ENCODE measurements around the gene CHST13.

The CHST13 gene

DNA sequence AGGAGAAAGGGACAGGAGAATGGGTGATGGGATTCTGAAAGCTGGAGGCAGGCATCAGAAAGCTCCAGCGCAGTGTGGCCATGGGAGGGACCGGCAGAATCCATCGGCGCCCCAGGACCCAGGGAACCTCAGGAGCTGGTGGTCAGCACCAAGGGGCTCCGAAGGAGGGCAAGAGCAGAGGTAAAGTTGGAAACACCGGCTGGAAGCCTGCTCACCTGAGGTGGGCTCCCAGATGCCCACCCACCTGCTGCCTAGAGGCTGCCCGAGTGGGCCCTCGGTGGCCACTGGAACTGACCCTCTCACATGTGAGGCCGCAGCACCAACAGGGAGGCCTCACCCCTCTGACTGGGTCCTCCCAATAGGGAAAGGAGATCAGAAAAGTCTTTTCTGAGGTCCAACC is 38.0 kb upstream of the CHST13 start:
- TF ChIP-seq POLR2AphosphoS5 (IDR thresholded peaks at IDR 0.05; ENCODE audit: low read depth, low read length), result no peak
- no peak for TF ChIP-seq SIN3A (IDR thresholded peaks at IDR 0.05; ENCODE audit: borderline replicate concordance, insufficient read depth, low read length)
- TF ChIP-seq TAF1 (IDR thresholded peaks at IDR 0.05; ENCODE audit: borderline replicate concordance, insufficient read depth, low read length), result no peak
- TF ChIP-seq, protein P1, sequence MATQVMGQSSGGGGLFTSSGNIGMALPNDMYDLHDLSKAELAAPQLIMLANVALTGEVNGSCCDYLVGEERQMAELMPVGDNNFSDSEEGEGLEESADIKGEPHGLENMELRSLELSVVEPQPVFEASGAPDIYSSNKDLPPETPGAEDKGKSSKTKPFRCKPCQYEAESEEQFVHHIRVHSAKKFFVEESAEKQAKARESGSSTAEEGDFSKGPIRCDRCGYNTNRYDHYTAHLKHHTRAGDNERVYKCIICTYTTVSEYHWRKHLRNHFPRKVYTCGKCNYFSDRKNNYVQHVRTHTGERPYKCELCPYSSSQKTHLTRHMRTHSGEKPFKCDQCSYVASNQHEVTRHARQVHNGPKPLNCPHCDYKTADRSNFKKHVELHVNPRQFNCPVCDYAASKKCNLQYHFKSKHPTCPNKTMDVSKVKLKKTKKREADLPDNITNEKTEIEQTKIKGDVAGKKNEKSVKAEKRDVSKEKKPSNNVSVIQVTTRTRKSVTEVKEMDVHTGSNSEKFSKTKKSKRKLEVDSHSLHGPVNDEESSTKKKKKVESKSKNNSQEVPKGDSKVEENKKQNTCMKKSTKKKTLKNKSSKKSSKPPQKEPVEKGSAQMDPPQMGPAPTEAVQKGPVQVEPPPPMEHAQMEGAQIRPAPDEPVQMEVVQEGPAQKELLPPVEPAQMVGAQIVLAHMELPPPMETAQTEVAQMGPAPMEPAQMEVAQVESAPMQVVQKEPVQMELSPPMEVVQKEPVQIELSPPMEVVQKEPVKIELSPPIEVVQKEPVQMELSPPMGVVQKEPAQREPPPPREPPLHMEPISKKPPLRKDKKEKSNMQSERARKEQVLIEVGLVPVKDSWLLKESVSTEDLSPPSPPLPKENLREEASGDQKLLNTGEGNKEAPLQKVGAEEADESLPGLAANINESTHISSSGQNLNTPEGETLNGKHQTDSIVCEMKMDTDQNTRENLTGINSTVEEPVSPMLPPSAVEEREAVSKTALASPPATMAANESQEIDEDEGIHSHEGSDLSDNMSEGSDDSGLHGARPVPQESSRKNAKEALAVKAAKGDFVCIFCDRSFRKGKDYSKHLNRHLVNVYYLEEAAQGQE (IDR thresholded peaks at IDR 0.05; ENCODE audit: insufficient read depth in 1 of 2, low read depth in 2 of 2, low read length in 2 of 2), result no peak
- TF ChIP-seq FOXP2 (optimal IDR thresholded peaks at IDR 0.05; ENCODE audit: borderline replicate concordance, extremely low read depth, extremely low read length, insufficient read depth), result no peak

DNA sequence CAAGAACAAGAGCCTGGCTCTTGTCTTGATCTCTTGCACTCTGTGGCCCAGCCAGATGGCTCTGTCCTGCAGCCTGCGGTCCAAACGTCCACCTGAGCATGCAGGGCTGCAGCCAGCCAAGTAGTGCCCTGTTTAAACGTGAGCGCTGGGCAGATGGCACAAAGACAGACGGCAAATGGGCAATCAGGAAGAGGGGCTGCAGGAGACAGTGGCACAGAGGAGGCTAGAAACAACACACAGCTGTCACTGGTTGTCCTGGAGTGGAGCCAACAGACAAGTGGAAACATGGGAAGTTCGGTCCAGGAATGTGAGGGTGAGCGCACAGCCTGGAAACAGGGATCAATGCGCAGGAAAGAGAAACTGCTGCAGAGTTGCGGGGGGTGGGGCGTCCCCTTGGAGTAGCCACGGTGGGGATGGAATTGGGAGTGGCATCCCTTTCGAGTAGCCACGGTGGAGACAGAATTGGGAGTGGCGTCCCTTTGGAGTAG is 37.6 kb upstream of the CHST13 start:
- TF ChIP-seq POLR2AphosphoS5 (IDR thresholded peaks at IDR 0.05; ENCODE audit: low read depth, low read length), result no peak

DNA sequence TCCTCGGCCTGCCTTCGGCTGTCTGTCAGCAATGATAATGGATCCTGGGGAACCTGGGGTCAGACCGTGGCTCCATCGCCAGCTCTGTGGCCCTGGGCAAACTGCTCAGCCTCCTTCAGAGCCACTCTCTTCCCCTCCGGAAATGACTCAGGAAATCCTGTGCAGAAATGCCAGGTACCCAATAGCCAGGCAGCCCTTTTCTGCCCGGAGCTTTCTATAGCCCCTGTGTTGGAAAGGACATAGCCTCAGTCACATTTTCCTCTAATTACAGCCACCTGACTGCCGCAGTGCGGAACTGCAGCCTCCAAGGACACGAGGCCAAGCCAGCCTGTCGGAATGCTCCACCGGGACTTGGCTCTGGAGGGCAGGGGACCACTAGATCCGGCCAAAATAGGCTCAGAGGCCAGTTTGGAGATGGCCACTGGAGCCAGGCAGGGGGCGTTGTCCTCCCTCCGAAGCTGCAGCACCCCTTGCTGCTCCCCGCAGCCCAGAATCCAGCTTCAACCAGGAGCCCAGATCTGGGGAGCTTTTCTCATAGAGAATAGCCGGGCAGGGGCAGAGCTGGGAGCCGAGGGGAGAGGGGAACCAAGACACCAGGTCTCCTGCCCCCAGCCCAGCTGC is 36.7 kb upstream of the CHST13 start:
- TF ChIP-seq FOXP2 (optimal IDR thresholded peaks at IDR 0.05; ENCODE audit: borderline replicate concordance, extremely low read depth, extremely low read length, insufficient read depth) (no peak), TAF1 (IDR thresholded peaks at IDR 0.05; ENCODE audit: borderline replicate concordance, insufficient read depth, low read length) (no peak)

DNA sequence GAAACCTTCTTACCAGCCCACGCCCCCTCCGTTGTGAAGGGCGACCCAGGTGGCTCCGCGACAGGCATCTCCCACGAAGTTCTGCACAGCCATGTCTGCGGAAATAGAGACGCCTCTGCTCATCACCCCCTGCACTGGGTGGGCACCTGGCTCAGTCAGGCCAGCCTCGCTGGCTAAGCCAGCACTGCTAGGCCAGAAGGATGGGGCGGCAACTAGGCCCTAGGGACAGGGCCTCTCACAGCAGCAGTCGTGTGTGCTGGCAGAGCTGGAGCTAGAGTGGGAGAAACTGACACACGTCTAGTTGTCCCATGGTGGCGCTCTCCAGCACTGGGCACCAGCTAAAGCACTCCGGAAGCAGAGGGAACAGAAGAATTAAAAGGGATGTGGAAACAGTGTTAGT is 35.8 kb upstream of the CHST13 start:
- TF ChIP-seq SIN3A (IDR thresholded peaks at IDR 0.05; ENCODE audit: borderline replicate concordance, insufficient read depth, low read length), result no peak
- TF ChIP-seq TAF1 (IDR thresholded peaks at IDR 0.05; ENCODE audit: borderline replicate concordance, insufficient read depth, low read length), result no peak
- TF ChIP-seq POLR2AphosphoS5 (IDR thresholded peaks at IDR 0.05; ENCODE audit: low read depth, low read length), result no peak
- no peak for TF ChIP-seq FOXP2 (optimal IDR thresholded peaks at IDR 0.05; ENCODE audit: borderline replicate concordance, extremely low read depth, extremely low read length, insufficient read depth)
- TF ChIP-seq, protein P1 (IDR thresholded peaks at IDR 0.05; ENCODE audit: insufficient read depth in 1 of 2, low read depth in 2 of 2, low read length in 2 of 2), result no peak

DNA sequence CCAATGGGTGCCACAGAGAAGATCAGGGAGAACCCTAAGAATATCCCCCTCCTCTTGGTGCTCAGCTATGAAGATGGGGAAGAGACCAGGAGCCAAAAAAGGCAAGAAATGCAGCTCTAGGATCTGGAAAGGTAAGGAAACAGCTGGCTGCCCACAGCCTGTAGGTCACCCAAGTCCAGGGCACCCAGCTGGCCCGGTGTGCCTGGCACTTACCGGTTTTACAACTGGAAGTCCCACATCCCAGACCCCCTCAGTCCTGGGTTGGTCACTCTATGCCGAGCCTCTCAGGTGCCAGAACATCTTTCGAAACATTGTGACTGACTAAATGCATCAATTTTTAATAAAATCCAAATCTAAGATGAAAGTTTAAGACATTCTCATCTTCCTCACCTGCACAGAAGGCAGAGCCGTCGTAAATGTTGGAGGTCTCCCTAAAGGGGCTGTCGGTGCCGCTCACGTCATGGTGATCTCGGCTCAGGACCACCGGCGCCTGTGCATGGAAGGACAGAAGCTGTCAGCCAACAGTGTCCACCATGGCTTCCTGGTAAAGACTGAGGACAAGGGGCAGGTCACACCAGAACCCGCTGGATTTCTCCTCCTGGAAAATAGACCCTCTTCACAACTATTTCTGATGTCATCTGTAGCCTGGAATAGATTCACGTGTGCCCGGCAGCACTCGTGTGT is 34.9 kb upstream of the CHST13 start:
- no peak for TF ChIP-seq POLR2AphosphoS5 (IDR thresholded peaks at IDR 0.05; ENCODE audit: low read depth, low read length)
- TF ChIP-seq TAF1 (IDR thresholded peaks at IDR 0.05; ENCODE audit: borderline replicate concordance, insufficient read depth, low read length), result no peak
- TF ChIP-seq SIN3A (IDR thresholded peaks at IDR 0.05; ENCODE audit: borderline replicate concordance, insufficient read depth, low read length), result no peak
- TF ChIP-seq, protein P1 (IDR thresholded peaks at IDR 0.05; ENCODE audit: insufficient read depth in 1 of 2, low read depth in 2 of 2, low read length in 2 of 2), result no peak
- TF ChIP-seq FOXP2 (optimal IDR thresholded peaks at IDR 0.05; ENCODE audit: borderline replicate concordance, extremely low read depth, extremely low read length, insufficient read depth), result no peak

DNA sequence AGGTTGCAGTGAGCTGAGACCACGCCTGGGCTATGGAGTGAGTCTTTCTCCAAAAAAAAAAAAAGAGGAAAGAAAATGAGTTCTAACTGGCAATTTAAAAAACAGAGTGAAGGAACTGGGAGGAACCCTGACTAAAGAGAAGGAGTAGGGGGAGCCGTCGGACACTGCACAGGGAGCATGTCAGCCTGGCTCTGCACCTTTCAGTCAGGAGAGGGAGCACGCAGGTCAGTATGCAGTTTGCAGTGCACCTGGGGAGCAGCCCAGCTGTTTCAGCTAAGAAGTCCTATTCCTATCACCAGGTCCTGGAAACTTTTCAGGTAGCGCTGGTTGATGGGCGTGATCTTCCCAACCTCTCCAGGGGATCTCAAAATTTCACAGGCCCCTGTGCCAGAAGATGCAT is 33.3 kb upstream of the CHST13 start:
- TF ChIP-seq FOXP2 (optimal IDR thresholded peaks at IDR 0.05; ENCODE audit: borderline replicate concordance, extremely low read depth, extremely low read length, insufficient read depth) (no peak), POLR2AphosphoS5 (IDR thresholded peaks at IDR 0.05; ENCODE audit: low read depth, low read length) (no peak), SIN3A (IDR thresholded peaks at IDR 0.05; ENCODE audit: borderline replicate concordance, insufficient read depth, low read length) (no peak), TAF1 (IDR thresholded peaks at IDR 0.05; ENCODE audit: borderline replicate concordance, insufficient read depth, low read length) (no peak)
- TF ChIP-seq, protein P1 (IDR thresholded peaks at IDR 0.05; ENCODE audit: insufficient read depth in 1 of 2, low read depth in 2 of 2, low read length in 2 of 2), result no peak
